Thyroid gland (tissue), 4 donors: ENCODE measurements around the gene SREBF2.

Source experiments
- CTCF ChIP-seq, 6 experiments: fragments of 200-600 bp in 3 of 6; fragments of 450-650 bp in 3 of 6; sonication (generic) in 3 of 6; IDR thresholded peaks; one replicate each; pipeline ENCODE4 v1.5.1; 2016 to 2019; ENCODE audit warnings: antibody characterized with exemption in 6 of 6, mild to moderate bottlenecking in 2 of 6, inconsistent platforms in 1 of 6, moderate library complexity in 1 of 6
- POLR2A ChIP-seq, 2 donors: fragments of 450-650 bp; IDR thresholded peaks; one replicate each; pipeline ENCODE4 v1.6.1; 2017; ENCODE audit warnings: antibody characterized with exemption in 2 of 2, mild to moderate bottlenecking in 2 of 2, moderate library complexity in 1 of 2

- TF ChIP-seq CTCF (IDR thresholded peaks at IDR 0.05) (no peak), POLR2A (IDR thresholded peaks at IDR 0.05) (no peak)
These were observed 7.5 kb upstream of the SREBF2 start for GRCh38 chr22:41825376-41825775.
